GM21737 (cell line): ENCODE measurements around the gene GRID1.

Source experiments
- ATAC-seq: cut with Tn5 transposase; IDR thresholded peaks from one replicate; pipeline ENCODE4 v1.9.1; 2021; ENCODE audit warnings: mild to moderate bottlenecking, moderate library complexity; ENCODE audit not compliant: unreplicated experiment

The GRID1 gene

GRCh38 chr10:86316990-86317389 is 49.6 kb downstream of the GRID1 start:
- ATAC-seq = no peak

GRCh38 chr10:86316274-86316835 is 50.2 kb downstream of the GRID1 start:
- ATAC-seq = no peak

GRCh38 chr10:86315549-86315942 is 51.0 kb downstream of the GRID1 start:
- ATAC-seq = no peak

GRCh38 chr10:86314616-86315548 is 51.7 kb downstream of the GRID1 start:
- ATAC-seq = no peak

- ATAC-seq = no peak
Measured at GRCh38 chr10:86313621-86314041, 53.0 kb downstream of the GRID1 start.

- no peak for ATAC-seq
Measured at GRCh38 chr10:86312701-86313270, 53.8 kb downstream of the GRID1 start.

- no peak for ATAC-seq
Measured at GRCh38 chr10:86311906-86312305, 54.7 kb downstream of the GRID1 start.

- no peak for ATAC-seq
Measured at GRCh38 chr10:86311190-86311589, 55.4 kb downstream of the GRID1 start.

GRCh38 chr10:86310702-86311101 is 55.9 kb downstream of the GRID1 start:
- ATAC-seq = no peak

- ATAC-seq = no peak
Measured at GRCh38 chr10:86310291-86310690, 56.3 kb downstream of the GRID1 start.

GRCh38 chr10:86308056-86308455 is 58.5 kb downstream of the GRID1 start:
- no peak for ATAC-seq

- no peak for ATAC-seq
Measured at GRCh38 chr10:86306628-86307278, 59.8 kb downstream of the GRID1 start.

- ATAC-seq = no peak
Measured at GRCh38 chr10:86305521-86305920, 61.1 kb downstream of the GRID1 start.

GRCh38 chr10:86304436-86304835 is 62.2 kb downstream of the GRID1 start:
- no peak for ATAC-seq

GRCh38 chr10:86303626-86304025 is 63.0 kb downstream of the GRID1 start:
- no peak for ATAC-seq

- ATAC-seq = no peak
Measured at GRCh38 chr10:86301971-86302370, 64.6 kb downstream of the GRID1 start.

- no peak for ATAC-seq
Measured at GRCh38 chr10:86300931-86301830, 65.4 kb downstream of the GRID1 start.

GRCh38 chr10:86300399-86300925 is 66.1 kb downstream of the GRID1 start:
- no peak for ATAC-seq

GRCh38 chr10:86299562-86299961 is 67.0 kb downstream of the GRID1 start:
- no peak for ATAC-seq

- ATAC-seq = no peak
Measured at GRCh38 chr10:86298501-86299001, 68.0 kb downstream of the GRID1 start.
